ENCODE results near the gene SLC2A11.

Gene SLC2A11

DNA sequence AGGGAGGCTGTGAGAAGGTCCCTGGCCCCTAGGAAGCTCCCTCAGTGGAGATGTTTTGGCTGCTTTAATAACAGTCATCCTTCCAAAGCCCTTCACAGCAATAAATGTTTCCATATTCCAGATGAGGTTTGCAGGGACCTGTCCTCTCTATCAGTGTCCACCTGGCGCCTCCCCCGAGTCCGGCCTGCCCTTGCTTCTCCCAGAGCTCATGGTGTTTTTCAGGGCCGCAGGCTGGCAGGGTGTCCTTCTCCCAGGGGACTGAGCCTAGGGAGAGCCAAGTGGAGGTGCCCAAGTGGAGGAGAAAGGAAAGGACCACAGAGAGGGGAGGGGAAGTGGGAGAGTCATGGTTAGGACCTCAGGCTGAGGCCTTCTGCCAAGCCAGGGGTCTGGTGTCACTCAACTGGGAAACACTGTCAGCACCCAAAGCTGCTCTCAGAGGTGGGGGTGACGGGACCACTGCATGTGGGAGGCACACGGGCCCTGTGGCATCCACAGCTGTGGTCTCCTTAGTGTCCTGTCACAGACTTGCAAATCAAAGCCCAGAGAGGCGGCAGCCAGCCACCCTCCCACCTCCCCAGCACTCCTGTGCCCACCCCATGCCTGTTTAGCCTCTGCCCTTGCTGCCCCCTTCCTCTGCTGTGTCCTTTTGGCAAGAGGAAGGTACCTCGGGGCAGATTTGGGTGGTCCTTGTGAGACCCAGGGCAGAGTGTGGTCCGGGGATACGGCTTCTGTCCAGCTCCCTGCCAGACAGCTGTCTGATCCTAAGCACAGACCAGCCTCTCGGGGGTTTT lies 25.3 kb upstream of the SLC2A11 start:
- FAIRE-seq = no peak

DNA sequence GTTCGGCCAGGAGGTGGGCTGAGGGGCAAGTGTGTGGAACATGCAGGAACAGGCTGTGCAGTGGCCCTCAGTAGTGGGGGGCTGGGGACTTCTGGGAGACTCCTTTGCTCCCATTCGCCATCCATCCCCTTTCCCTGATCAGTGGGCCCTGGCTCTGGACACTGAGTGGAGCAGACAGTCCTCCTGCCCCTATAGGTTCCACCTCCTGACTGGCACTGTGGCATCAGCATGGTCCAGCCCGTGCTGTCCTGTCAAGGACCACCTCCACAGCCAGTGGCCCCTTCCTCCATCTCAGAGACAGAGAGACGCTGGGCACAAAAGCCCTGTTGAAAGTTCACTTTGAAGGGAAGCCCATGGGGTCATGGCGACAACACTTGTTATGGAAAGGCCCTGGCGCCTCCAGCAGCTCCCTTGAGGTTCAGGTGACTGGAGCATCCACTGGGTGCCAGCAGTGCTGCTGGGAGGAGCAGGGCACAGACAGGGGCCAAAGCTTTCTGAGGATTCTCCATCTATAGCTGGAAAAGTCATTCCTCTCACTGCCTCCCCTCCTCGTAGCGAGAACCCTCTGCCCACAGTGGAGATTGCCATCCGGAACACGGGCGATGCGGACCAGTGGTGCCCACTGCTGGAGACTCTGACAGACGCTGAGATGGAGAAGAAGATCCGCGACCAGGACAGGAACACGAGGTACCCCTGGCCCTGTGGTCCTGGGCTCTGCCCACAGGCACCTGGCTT lies 24.5 kb upstream of the SLC2A11 start:
- FAIRE-seq = no peak

DNA sequence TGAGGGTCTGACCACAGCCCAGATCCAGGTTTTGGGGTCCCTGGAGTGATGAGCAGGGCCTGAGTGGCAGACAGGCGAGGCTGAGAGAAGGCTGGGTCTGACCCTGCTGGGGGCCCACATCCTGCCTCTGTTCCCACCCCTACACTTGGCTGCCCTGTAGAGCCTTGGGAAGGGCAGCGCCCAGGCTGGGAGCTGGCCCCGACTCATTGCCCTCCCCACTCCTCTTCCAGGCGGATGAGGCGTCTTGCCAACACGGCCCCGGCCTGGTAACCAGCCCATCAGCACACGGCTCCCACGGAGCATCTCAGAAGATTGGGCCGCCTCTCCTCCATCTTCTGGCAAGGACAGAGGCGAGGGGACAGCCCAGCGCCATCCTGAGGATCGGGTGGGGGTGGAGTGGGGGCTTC lies 23.8 kb upstream of the SLC2A11 start:
- FAIRE-seq = no peak

DNA sequence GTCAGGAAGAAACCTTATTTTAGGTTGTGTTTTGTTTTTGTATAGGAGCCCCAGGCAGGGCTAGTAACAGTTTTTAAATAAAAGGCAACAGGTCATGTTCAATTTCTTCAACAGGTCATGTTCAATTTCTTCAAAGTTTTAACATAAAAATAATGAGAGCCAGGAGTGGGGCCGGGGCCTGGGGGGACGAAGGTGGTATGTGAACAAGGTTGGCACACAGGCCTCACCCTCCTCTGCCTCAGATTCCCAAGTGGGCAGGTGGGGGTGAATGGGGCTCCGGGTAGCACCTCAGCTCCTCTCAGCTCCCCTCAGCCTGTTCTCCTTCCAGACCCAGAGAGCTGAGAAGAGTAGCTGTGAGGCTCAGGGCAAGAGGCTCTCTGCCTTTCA lies 23.3 kb upstream of the SLC2A11 start:
- FAIRE-seq = no peak

DNA sequence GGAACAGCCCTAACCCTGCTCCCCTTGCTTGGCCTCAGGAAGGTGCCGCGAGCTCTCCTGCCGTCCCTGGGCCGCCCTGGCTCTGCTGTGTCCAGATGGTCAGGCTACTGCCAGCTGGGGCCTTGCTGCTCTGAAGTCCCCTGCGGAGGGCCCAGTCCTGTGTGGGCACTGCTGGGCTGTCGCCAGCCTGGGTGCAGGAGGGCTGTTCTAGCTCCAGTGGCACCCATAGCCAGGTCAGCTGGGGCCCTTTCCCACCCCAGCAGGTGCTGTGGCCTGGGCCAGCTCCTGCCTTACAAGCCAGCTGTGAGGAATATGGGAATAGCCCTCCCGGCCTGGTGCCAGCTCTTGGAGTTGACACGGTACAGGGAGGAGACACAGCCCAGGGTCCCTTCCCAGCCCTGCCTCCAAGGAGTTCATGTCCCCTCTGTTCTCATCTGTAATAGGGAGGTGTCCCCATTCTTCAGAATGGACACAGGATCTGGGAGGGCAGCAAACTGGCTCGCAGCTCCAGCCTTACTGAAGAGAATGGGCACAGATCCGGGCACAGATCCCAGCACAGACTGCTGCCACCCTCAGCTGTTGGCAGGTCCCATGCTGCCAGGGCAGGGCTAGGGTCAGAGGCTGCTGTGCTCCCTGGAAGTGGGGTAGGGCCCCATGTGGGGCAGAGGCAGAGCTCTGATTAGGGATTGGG lies 22.7 kb upstream of the SLC2A11 start:
- no peak for FAIRE-seq

DNA sequence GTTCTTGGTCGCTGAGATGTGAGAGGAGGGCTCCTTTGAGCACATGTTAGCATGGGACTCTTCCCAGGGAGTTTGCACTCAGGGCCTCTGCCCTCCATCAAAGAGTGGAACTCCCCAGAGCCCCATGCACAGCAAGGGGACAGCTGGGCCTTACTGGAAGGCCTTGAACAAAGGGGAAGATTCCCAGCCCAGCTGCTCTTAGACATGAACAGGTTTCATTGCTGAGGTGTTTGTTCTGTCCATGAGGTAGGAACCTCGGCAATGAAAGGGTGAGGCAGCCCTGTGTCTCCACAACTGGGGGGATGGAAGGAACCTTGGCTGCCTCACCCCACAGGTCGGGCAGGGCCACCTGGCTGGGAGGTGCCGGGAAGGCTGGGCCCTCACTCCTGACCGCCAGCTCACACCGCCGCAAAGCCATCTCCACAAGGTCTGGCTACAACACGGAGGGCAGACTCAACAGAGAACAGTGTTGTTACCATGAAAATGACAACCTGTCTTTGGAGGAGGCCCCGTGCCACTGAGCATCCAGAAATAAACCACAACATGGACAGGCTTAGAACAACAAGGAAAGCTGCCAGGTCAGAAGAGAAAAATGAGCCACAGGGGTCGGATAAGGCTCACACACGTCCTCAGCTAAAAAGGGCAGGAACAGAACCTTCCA lies 22.1 kb upstream of the SLC2A11 start:
- FAIRE-seq = no peak

DNA sequence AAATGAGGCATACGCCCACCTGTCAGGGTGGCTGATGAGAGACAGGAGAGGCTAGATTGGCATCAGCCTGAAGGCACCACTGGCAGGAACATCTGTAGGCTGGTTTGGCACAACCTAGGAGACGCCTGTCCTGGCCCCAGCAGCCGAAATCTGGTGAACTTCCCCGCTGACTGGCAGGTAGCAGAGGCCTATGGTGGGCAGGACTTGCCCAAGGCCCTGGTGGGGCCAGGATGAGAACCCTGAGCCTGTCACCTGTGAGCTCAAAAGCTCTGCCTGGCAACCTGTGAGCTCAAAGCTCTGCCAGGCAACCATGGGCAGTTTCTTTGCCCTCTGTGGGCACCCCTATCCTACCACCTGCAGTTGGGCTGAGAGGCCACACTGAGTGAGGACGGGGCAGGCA lies 21.4 kb upstream of the SLC2A11 start:
- FAIRE-seq = no peak

DNA sequence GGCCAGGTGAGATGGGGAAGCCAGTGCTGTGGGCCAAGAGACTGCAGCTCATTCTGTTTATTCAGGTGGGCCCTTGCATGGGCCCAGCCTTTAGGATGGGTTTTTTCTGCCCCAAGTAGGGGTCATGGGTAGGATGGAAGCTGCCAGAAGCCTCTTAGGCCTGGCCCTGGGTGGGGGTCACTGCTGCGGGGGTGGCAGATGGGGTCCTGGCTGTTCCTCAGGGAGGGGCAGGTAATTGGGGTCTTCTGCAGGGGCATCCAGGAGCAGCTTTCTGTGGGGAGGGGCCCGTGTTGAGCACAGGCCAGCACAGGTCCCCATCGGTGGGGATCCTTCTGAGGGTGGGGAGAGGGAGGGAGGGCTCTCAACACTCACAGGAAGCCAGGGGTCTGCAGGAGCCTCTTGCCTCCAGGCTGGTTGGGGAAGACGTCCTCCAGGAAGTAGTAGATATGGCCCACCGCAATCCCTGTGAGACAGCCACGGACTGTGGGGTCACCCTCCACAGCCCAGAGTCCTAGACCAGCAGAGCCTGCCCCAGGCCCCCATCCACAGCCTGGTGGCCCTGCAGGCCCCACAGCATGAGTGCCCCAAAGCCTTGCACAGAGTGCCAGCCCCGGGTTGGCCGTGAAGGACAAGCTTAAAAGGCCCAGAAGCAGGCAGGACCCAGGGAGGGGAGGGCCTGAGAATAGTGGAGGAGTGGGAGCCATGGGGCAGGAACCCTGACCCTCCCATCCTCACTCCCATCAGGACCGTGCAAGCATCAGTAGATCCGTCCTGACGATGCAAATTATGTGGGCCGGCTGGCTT lies 20.8 kb upstream of the SLC2A11 start:
- FAIRE-seq = no peak

DNA sequence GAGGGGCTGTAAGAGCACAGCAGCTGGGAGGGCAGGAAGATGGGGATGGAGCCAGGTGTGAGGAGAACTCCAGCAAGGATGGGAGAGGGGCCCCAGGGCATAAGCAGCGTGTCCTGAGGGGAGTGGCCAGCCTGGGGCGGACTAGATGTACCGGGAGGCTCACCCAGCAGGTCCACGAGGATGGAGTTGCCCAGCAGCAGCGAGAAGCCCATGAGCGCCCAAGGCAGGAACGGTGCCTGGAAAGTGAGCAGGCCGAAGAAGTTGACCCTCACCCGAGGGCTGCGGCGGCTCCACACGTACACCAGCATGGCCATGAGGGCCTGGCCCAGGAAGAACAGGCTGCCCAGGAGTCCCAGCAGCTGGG lies 20.2 kb upstream of the SLC2A11 start:
- FAIRE-seq = no peak

DNA sequence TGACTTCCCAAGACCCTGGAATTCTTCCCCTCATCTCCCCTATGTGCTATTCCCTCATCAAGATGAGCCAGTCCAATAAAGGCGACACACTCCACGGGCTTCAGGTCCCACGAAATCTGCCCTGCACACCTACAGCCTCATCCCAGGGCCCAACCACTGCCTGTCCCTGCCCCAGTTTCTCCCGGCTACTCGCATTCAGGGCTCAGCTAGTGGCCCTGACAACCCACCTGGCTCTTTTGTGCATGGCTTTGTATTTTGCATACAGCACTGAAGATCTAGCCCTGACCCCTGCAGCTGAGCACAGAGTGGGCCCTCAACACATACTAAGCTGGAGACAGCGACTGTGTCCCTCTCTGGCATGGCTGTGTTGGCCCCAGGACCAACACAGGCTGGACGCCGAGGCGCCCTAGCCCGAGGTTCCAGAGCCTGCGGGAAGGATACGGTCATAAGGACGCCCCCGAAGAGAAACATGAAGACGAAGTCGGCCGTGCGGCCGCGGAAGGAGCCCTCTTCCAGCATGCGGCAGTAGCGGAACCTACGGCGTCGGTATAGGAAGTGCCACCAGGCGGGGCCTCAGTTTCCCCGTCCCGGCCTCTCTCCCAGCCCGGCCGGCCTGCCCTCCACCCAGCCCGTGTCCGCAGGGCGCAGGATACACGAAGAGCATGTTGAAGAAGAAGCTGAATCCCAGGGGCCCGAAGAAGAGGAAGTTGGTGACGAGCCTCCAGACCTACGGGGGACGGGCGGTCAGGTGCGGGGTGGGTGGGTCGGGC lies 19.6 kb upstream of the SLC2A11 start:
- no peak for FAIRE-seq

DNA sequence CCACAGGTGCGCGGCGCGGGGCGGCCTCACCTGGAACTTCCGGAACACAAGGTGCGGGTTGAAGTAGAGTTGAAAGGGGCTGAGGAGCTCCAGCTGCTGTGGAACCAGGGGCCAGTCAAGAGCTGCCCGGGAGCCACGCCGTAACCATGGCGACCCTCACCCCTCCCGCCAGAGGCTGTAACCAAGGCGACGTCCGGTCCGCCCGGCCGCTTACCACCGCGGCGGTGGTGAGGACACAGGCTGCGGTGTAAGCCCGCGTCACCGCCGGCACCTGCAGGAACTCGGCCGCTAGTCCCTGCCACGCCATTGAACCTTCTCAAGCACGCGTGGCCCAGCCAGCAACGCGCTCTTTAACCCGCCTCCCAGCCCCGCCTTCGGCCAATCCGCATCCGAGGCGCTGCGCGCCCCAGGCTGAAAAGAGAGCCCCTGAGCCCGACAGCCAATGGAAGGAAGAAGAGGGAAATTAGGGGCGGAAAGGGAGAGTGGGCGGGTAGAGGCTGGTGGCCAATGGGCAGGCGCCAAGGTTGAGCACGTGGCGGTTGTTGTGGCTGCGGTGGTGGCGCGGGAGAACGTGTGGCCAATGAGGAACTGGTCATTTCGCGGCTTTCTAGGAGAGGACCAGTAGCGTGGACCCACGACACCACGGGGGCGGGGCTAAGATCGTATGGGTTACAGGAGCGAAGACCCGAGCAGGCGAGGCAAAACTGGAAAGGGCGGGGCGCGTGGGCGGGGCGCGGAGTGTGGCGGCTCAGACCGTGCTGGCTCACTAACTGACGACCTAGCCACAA lies 18.8 kb upstream of the SLC2A11 start, which contains the start of gene DERL3:
DERL3 (minus strand) TSS at position 326 of the 788 bp plus-strand sequence; CDS start at position 307, 19 bp downstream.
- peak; percentile 85 for FAIRE-seq

DNA sequence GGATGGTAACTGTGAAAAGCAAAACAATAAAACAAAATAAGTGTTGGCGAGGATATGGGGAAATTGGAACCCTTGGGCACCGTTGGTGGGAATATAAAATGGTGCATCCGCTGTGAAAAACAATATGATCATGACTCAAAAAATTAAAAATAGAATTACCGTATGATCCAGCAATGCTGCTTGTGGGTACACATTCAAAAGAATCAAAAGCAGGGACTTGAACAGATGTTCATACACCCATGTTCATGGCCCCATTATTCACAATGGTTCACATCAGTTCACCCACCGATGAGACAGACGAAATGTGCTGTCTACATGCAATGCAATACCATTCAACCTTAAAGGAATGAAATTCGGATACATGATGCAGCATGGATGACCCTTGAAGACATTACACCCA lies 17.6 kb upstream of the SLC2A11 start:
- FAIRE-seq = no peak

DNA sequence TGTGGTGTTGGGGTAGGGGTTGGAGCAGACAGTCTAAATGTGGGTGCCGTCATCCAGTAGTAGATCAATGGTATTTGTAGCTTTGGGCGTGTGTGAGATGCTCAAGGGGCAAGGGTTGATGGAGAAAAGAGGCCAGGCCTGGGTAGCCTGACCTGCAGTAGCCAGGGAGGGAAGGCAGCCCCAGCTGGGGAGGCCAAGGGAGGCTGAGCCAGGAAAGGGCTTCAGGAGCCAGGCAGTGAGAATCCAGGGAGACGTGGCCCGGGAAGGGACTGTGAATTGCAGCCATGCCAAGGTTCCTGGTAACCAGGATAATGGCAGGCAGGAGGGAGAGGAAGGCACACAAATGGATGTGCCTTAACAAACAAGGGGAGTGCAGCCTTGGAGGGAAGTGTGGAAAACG lies 16.4 kb upstream of the SLC2A11 start:
- no peak for FAIRE-seq

DNA sequence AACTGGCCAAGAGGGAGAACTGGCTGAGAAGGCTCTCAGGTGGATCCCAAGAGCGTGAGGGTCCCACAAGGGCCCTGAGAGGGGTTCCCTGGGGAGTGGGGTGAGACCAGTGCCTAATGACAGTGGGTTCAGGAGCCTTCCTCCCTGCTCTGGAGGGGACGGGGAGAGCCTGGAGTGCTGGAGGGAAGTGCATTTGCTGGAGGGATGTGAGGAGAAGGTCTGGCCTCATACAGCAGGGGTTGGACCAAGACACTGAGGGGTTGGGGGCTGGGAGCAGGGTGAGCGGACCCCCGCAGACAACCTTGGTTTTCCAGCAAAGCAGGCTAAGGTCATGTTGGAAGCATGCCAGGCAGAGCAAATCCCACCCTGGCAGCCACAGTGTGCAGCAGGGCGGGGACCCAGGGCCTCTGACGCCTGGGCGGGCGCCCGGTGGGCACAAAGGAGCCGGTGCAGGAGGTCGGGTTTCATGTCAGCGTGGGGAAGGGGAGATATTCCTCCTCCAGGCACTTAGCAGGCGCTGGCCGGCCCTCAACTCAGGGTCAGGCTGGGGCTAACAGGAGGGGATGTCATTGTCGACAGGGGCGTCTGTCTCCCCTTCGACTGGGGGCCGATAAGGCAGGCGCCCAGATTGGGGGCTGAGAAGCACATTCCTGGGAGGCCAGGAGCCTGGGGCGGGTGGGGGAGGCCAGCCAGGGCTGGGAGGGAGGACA lies 15.8 kb upstream of the SLC2A11 start:
- no peak for FAIRE-seq

DNA sequence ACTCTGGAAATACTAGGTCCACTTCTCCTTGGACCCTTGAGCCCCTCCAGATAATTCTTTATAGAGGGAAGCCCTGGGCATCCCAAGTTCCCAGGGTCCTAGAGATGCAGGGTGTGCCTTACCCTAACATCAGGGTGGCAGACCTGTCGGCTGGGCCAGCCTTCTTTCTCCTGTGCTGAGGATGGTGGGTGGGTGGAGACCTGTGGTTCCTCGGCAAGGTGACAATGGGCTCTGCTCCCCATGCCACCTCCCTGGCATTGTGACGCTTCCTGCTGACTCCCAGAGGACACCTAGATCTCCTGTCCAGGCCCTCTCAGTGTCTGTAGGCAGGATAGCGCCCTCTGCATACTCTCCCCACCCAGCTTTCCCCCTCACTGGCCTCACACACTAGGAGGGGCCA lies 15.1 kb upstream of the SLC2A11 start:
- no peak for FAIRE-seq

DNA sequence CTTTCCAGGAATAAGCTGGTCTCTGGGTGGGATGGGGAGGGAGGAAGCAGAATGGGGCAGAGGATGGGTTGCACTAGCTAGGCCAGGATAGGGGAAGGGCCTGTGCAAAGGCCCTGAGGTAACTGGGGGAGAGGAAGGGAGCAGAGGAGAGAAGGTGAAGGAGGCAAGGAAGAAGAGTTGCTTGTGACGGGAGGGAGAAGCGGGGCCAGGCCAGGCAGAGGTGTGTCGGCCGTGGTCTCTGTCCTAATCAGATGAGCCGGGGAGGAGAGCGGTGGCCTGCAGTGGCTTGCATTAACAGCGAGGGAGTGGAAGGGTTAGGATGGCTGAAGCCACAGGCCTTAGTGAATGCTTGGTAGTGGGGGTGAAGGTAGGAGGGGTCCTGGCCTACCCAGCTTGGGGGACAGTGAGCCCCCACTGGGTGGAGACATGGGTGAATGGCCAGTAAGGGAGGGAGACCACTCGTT lies 12.9 kb upstream of the SLC2A11 start:
- FAIRE-seq = no peak

DNA sequence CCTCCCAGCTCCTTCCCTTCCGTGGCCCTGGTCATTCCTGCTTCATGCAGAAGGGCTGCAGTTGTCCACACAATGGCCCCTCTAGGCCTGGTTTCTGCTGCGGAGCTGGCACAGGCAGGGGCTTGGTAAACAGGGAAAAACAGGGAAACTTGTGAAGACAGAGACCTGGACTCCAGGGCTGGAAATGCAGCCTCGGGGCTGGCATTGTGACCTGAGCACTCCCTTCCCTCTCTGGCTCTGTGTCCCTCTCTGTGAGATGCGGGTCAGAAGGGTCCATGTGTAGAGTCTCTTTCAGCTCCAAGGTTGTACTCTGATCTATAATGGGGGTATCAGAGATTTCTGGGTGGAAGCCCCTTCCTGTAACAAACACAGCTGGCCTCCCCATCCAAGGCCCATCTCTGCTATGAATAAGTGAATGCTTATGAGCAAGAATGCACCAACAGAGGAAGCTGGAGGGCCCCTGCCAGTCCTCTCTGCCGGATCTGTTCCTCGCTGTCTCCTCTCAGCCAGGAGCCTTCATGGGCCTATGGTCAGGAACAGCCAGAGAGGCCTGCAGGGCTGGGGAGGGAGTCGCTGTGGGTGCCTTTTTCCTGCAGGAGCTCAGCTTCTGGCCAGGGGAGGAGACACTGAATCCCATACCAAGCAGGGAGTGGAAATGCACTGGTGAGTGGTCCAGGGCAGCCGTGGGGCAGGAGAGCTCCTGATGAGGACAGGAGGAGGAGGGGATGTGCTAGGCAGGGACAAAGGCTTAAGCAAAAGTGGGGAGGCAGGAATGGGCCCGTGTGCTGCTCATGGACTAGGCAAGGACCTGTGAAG lies 12.2 kb upstream of the SLC2A11 start:
- FAIRE-seq = no peak

DNA sequence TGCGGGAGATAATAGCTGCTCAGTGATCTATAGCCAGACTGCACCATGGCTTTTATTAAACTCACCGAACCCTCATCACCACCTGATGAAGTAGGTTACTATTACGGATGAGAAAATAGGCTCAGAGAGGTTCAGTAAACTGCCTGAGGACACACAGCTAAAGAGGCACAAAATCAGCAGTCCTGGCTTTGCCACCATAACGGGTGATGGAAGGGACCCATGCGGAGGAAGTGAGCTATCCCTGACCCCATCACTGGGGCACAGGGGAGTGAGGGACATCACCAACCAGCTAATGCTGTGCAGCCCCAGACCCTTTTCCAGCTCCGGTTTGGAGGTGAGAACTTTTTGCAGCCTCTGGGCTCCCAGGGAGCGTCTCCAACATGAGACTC lies 11.6 kb upstream of the SLC2A11 start:
- FAIRE-seq = no peak

DNA sequence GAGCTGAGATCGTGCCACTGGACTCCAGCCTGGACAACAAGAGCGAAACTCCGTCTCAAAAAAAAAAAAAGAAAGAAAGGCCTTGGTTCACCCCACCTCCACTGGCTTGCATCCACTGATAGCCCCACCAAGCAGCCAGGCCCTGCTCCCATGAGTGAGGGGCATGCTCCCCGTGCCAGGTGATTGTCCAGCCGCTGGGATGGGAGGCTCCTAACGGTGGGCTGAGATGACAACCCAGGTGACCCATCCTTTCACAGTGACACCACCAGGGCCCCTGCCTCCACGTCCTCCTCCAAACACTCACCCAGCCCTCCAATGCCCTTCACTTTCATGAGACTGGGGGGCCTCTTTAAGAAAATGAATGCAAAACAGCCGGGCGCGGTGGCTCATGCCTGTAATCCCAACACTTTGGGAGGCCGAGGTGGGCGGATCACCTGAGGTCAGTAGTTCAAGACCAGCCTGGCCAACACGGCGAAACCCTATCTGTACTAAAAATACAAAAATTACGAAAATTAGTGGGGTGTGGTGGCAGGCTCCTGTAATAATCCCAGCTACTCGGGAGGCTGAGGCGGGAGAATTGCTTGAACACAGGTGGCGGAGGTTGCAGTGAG lies 10.3 kb upstream of the SLC2A11 start:
- no peak for FAIRE-seq

Data from islet of Langerhans (tissue), 1 donor.